Vagina (tissue), 2 donors: ENCODE data around the gene EXOC6B. TPM values are rescaled to one million over a fixed set of nuclear protein-coding genes. Genes with fewer than 3 reads are reported as not detected.

ENCODE experiments used
- DNase-seq, 2 donors: peaks; one replicate each; pipeline ENCODE4 v3.0.0-alpha.2; 2017; ENCODE audit errors: extremely low spot score in 2 of 2
- H3K27ac ChIP-seq: fragments of 200-600 bp; sonication (generic); one replicate; pipeline ENCODE4 v1.5.1; 2019
- H3K27me3 ChIP-seq: fragments of 200-600 bp; sonication (generic); one replicate; pipeline ENCODE4 v1.5.1; 2019
- H3K36me3 ChIP-seq, 2 donors: fragments of 200-600 bp; sonication (generic); one replicate each; pipeline ENCODE4 v1.5.1; 2017 to 2019
- H3K4me1 ChIP-seq: fragments of 200-600 bp; sonication (generic); one replicate; pipeline ENCODE4 v1.5.1; 2019
- H3K4me3 ChIP-seq, 2 donors: fragments of 200-600 bp; sonication (generic); 1 replicate in 1 of 2; 2 replicates in 1 of 2; pipeline ENCODE4 v1.5.1; 2016 to 2019
- H3K9me3 ChIP-seq: fragments of 200-600 bp; sonication (generic); one replicate; pipeline ENCODE4 v1.5.1; 2019
- CTCF ChIP-seq, 3 experiments: fragments of 450-650 bp in 2 of 3; fragments of 200-600 bp in 1 of 3; sonication (generic) in 1 of 3; IDR thresholded peaks; one replicate each; pipeline ENCODE4 v1.5.1; 2017 to 2019; ENCODE audit warnings: antibody characterized with exemption in 3 of 3, mild to moderate bottlenecking in 2 of 3, moderate library complexity in 2 of 3
- POLR2A ChIP-seq, 2 donors: fragments of 450-650 bp; IDR thresholded peaks; one replicate each; pipeline ENCODE4 v1.6.1; 2017; ENCODE audit warnings: antibody characterized with exemption in 2 of 2, mild to moderate bottlenecking in 2 of 2, moderate library complexity in 2 of 2
- POLR2AphosphoS5 ChIP-seq, 2 donors: sonication (generic); formaldehyde crosslinking; IDR thresholded peaks; one replicate each; pipeline ENCODE4 v1.9.0; 2017; ENCODE audit warnings: antibody characterized with exemption in 2 of 2, mild to moderate bottlenecking in 2 of 2, low read depth in 1 of 2; ENCODE audit not compliant: insufficient read depth in 1 of 2
- intact Hi-C: fragments of 100-400 bp; cut with DNase I; formaldehyde crosslinking; loops from one replicate; pipeline ENCODE4 v1.15.1; 2023
- total RNA-seq: library from RNA; depleted of rRNA; stranded (reverse); fragments of >200 nt; gene quantifications from one replicate; pipeline ENCODE4 v1.2.3, GENCODE V29; 2016

EXOC6B gene
- total RNA-seq, 1 donor from 2014 or later = 41.5 TPM

- no peak for TF ChIP-seq POLR2AphosphoS5 (IDR thresholded peaks at IDR 0.05; ENCODE audit: insufficient read depth in 1 of 2, low read depth in 1 of 2)
- no peak for TF ChIP-seq CTCF (IDR thresholded peaks at IDR 0.05)
- TF ChIP-seq POLR2A (IDR thresholded peaks at IDR 0.05) = no peak
- no peaks in the 10 kb centered on the region for H3K36me3 ChIP-seq
- peak overlapping the region; percentile 73 to 83 for H3K4me3 ChIP-seq
- H3K27me3 ChIP-seq = no peaks in the 10 kb centered on the region
- H3K4me1 ChIP-seq = peaks cover 71% of the 10 kb centered on the region
- peak overlapping the region; percentile 87 for H3K27ac ChIP-seq
- intact Hi-C loops = no loop called here
- no peaks in the 10 kb centered on the region for H3K9me3 ChIP-seq
- DNase-seq = no peak
Measured at GRCh38 chr2:72824224-72824842, 1.5 kb downstream of the EXOC6B start.

- H3K27me3 ChIP-seq = no peaks in the 10 kb centered on the region
- no peak for DNase-seq
- intact Hi-C loops = no loop called here
- H3K4me1 ChIP-seq = peaks cover 61% of the 10 kb centered on the region
- no peaks in the 10 kb centered on the region for H3K36me3 ChIP-seq
- no peaks in the 10 kb centered on the region for H3K9me3 ChIP-seq
- H3K4me3 ChIP-seq = no peak overlapping the region
- peak in 1 of 2 donors; percentile 28 for TF ChIP-seq POLR2AphosphoS5 (IDR thresholded peaks at IDR 0.05; ENCODE audit: insufficient read depth in 1 of 2, low read depth in 1 of 2)
- TF ChIP-seq POLR2A (IDR thresholded peaks at IDR 0.05) = no peak
- no peak for TF ChIP-seq CTCF (IDR thresholded peaks at IDR 0.05)
- H3K27ac ChIP-seq = no peak overlapping the region
Measured at GRCh38 chr2:72822794-72823193, 3.0 kb downstream of the EXOC6B start.

- Histone ChIP-seq H3K27ac (no peak overlapping the region), H3K36me3 (no peaks in the 10 kb centered on the region), H3K4me3 (no peak overlapping the region), H3K4me1 (peaks cover 56% of the 10 kb centered on the region), H3K27me3 (no peaks in the 10 kb centered on the region), H3K9me3 (no peaks in the 10 kb centered on the region)
- DNase-seq = no peak
- intact Hi-C loops = no loop called here
- no peak for TF ChIP-seq POLR2AphosphoS5 (IDR thresholded peaks at IDR 0.05; ENCODE audit: insufficient read depth in 1 of 2, low read depth in 1 of 2)
- no peak for TF ChIP-seq POLR2A (IDR thresholded peaks at IDR 0.05)
- TF ChIP-seq CTCF (IDR thresholded peaks at IDR 0.05) = no peak
Measured at GRCh38 chr2:72821983-72822382, 3.9 kb downstream of the EXOC6B start.

GRCh38 chr2:72821118-72821517, 4.7 kb downstream of the EXOC6B start:
- H3K27me3 ChIP-seq = no peaks in the 10 kb centered on the region
- TF ChIP-seq POLR2A (IDR thresholded peaks at IDR 0.05) (no peak), CTCF (IDR thresholded peaks at IDR 0.05) (no peak)
- no peaks in the 10 kb centered on the region for H3K36me3 ChIP-seq
- H3K27ac ChIP-seq = no peak overlapping the region
- peaks cover 55% of the 10 kb centered on the region for H3K4me1 ChIP-seq
- H3K4me3 ChIP-seq = no peak overlapping the region
- H3K9me3 ChIP-seq = no peaks in the 10 kb centered on the region
- intact Hi-C loops = no loop called here
- no peak for DNase-seq

- intact Hi-C loops = no loop called here
- Histone ChIP-seq H3K4me1 (peaks cover 48% of the 10 kb centered on the region), H3K27ac (no peak overlapping the region), H3K36me3 (no peaks in the 10 kb centered on the region), H3K9me3 (no peaks in the 10 kb centered on the region), H3K27me3 (no peaks in the 10 kb centered on the region), H3K4me3 (no peak overlapping the region)
- no peak for TF ChIP-seq CTCF (IDR thresholded peaks at IDR 0.05)
- no peak for DNase-seq
Measured at GRCh38 chr2:72819501-72819900, 6.3 kb downstream of the EXOC6B start.
